HG03196 (cell line): ENCODE measurements around the gene ACSM2B.
"Not testable (repeated sequence)": the region's sequence is repeated elsewhere in the genome, so short reads cannot be mapped to it uniquely, and the experiment has no call there.

Source experiments
- ATAC-seq: cut with Tn5 transposase; IDR thresholded peaks from one replicate; pipeline ENCODE4 v1.9.1; 2021; ENCODE audit not compliant: unreplicated experiment

ACSM2B gene

DNA sequence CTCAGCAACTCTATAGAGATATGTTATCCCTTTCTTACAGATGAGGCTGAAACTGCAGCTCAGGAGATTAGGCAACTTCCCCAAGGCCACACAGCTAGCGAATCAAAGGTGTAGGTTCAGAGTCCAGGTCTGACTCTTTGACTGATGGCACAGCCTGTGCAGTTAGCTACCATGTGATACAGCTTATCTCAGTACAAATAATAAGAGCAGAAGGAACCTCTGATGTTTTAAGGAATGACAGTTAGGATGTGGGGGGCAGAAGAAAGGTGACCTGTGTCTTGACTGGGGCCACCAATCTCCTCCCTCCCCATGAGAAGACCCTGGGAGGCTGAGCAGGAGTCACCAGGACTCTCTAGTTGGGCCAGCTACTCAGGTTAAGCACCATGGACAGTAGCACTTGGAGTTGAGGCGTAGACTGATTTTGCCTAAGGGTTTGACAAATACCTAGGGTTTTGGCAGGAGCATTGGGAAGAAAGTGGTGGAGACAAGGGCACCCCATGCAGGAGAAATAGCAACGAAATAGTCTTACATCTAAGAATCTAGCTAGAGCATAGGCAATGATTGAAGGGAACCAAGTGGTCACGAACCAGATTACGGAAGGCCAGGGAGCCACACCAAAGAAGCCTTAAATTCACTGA, 22.8 kb upstream of the ACSM2B start:
- no peak for ATAC-seq

- ATAC-seq, result not testable (repeated sequence)
Measured at GRCh38 chr16:20595694-20596093, 19.5 kb upstream of the ACSM2B start.

GRCh38 chr16:20595068-20595467, 18.9 kb upstream of the ACSM2B start:
- ATAC-seq, result not testable (repeated sequence)

DNA sequence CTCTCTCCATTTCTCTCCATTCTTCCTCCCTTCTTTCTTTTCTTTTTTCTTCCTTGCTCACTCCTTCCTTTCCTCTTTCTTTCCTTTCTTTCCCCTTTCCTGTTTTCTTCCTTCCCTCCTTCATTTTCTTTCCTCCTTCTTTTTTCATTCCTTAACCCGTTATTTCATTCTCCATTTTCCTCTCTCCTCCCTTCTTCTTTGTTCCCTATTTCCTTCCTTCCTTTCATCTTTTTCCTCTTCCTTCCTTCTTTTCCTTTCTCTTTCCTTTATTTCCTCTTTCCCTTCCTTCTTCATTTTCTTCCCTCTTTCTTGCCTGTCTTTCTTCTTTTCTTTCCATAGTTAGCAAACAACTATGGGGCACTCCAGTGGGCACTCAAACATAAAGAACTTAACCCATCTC, 16.6 kb upstream of the ACSM2B start:
- ATAC-seq, result not testable (repeated sequence)

- not testable (repeated sequence) for ATAC-seq
Measured at GRCh38 chr16:20589486-20589885, 13.3 kb upstream of the ACSM2B start.

- not testable (repeated sequence) for ATAC-seq
Measured at GRCh38 chr16:20587645-20588074, 11.5 kb upstream of the ACSM2B start.

- ATAC-seq, result not testable (repeated sequence)
Measured at GRCh38 chr16:20586716-20587115, 10.5 kb upstream of the ACSM2B start.

DNA sequence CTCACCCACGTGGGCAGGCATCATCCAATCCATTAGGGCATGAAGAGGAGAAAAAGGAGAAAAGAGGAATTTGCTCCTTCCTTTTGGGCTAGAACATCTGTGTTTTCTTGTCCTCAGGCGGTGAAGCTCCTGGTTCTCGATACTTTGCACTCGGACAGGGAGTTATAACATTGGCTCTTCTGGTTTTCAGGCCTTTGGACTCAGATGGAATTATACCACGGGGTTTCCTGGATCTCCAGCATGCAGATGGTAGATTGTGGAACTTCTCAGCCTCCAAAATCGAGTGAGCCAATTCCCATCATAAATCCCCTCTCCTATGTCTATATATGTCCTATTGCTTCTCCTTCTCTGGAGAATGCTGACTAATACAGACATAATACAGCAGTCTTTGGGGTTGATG, 9.9 kb upstream of the ACSM2B start:
- ATAC-seq, result not testable (repeated sequence)

GRCh38 chr16:20580487-20581259, 4.5 kb upstream of the ACSM2B start:
- ATAC-seq, result not testable (repeated sequence)

GRCh38 chr16:20578091-20578490, 1.9 kb upstream of the ACSM2B start:
- not testable (repeated sequence) for ATAC-seq

DNA sequence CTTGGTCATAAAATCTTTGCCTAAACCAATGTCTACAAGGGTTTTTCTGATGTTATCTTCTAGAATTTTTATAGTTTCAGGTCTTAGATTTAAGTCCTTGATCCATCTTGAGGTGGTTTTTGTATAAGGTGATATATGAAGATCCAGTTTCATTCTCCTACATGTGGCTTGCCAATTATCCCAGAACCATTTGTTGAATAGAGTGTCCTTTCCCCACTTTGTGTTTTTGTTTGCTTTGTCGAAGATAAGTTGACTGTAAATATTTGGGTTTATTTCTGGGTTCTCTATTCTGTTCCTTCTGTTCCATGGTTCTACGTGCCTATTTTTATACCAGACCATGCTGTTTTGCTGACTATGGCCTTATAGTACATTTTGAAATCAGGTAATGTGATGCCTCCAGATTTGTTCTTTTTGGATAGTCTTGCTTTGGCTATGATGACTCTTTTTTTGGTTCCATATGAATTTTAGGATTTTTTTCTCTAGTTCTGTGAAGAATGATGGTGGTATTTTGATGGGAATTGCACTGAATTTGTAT, 7.0 kb downstream of the ACSM2B start:
- ATAC-seq, result not testable (repeated sequence)

DNA sequence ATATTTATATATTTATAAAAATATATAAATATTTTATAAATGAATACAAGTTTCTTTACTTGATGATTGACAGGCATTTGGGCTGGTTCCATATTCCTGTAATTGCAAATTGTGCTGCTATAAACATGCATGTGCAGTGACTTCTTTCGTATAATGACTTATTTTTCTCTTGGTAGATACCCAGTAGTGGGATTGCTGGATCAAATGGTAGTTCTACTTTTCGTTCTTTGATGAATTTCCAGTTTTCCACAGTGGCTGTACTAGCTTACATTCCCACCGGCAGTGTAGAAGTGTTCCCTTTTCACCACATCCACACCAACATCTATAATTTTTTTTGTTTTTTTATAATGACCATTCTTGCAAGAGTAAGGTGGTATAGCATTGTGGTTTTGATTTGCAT, 7.8 kb downstream of the ACSM2B start:
- no peak for ATAC-seq

- no peak for ATAC-seq
Measured at GRCh38 chr16:20566864-20567263, 9.3 kb downstream of the ACSM2B start.

- ATAC-seq, result not testable (repeated sequence)
Measured at GRCh38 chr16:20565334-20565733, 10.8 kb downstream of the ACSM2B start.

DNA sequence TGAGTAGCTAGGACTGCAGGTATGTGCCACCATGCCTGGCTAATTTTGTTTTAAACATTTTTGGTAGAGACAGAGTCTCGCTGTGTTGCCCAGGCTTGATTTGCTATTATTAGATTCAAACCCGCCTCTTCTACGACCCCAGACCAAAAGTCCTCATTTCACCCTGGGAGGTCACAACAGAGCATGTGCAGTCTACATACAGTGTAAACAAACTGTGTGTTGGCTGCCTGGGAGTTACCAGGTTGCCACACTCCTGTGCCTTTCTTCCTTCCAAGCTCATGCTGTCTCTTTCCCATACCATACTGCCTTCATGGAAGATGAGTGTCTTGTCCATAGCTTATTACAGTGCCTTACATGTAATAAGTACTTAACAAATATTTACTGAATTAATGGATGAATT, 11.9 kb downstream of the ACSM2B start:
- ATAC-seq, result not testable (repeated sequence)

DNA sequence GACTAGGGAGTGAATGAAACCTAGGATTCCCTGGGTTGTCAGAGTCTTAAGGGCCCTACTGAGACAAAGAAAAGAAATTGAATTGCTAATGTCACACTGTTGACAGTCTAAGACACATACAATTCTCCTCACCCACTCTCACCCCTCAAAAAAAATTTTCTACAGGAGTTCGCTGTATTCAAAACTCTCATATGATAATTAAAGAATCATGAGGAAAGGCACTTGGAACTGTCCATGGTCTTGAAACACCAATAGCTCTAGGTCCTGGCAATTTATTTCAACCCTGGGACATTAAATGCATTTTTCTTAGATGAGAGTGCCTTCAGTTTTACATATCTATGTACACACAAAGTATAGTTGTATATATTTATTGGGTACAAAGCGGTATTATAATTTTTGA, 20.5 kb downstream of the ACSM2B start:
- ATAC-seq, result not testable (repeated sequence)

- ATAC-seq, result not testable (repeated sequence)
Measured at GRCh38 chr16:20554689-20555088, 21.5 kb downstream of the ACSM2B start.

- not testable (repeated sequence) for ATAC-seq
Measured at GRCh38 chr16:20553493-20553892, 22.7 kb downstream of the ACSM2B start.

GRCh38 chr16:20546951-20547350, 29.2 kb downstream of the ACSM2B start:
- ATAC-seq, result not testable (repeated sequence)

- not testable (repeated sequence) for ATAC-seq
Measured at GRCh38 chr16:20546278-20546853, 29.8 kb downstream of the ACSM2B start.

DNA sequence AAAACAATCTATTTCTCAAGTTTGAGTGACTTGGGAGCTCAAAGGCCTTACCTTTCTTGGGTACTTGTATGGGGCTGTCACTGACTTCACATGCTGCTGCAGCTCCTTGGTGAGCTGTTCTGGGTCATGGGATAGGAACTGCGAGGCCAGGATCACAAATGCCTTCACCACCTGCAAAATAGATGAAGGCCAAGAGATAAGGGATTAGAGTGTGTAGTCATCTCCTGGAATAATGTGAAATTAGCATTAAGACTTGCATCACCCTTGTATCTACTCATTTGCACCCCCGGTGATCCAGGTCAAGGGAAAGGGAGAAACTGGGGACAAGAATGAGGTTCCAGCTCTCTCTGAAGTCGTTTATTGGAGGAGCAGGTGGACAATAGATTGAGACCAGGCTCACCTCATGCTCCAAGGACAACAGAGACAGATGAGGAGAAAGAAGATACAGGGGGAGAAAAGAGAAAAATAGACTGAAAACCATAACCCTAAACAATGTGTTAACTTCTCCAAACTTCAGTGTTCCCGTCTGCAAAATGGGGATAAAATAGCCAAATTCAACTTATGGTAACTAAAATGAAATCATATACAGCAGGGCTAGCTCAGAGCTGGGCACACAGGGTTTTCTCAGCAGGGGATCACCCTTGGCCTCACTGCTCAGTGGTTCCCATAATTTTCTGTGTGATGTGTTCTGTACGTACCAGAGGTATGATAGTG, 35.4 kb downstream of the ACSM2B start:
- ATAC-seq, result not testable (repeated sequence)
